ENCODE results near the gene TEX14.

DNA sequence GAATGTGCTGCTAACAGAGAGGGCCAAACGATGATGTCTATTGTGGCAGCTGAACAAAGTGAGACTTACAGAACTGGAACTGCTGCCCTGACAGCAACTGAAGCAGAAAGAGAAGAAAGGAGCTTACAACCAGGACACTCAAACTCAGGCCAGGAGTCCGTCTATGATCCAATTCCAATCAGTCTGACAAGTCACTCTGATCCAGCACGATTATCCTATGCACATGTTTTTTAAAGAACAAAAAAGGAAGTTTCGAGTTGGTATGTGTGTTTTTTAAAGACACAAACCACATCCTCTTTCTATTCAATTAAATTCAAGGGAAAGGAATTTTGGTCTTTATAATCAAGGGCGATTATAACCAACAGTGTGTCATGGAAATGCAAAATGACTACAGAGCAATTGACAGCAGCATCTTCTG, 135.0 kb downstream of the TEX14 start:
- TF ChIP-seq, protein P1, sequence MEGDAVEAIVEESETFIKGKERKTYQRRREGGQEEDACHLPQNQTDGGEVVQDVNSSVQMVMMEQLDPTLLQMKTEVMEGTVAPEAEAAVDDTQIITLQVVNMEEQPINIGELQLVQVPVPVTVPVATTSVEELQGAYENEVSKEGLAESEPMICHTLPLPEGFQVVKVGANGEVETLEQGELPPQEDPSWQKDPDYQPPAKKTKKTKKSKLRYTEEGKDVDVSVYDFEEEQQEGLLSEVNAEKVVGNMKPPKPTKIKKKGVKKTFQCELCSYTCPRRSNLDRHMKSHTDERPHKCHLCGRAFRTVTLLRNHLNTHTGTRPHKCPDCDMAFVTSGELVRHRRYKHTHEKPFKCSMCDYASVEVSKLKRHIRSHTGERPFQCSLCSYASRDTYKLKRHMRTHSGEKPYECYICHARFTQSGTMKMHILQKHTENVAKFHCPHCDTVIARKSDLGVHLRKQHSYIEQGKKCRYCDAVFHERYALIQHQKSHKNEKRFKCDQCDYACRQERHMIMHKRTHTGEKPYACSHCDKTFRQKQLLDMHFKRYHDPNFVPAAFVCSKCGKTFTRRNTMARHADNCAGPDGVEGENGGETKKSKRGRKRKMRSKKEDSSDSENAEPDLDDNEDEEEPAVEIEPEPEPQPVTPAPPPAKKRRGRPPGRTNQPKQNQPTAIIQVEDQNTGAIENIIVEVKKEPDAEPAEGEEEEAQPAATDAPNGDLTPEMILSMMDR (IDR thresholded peaks at IDR 0.05): no peak
- no peak for TF ChIP-seq POLR2A (IDR thresholded peaks at IDR 0.05)

Data from lower leg skin (tissue), 3 donors.